HepG2 (cell line): ENCODE data around the gene MRPL58. TPM values are rescaled to one million over a fixed set of nuclear protein-coding genes. Genes with fewer than 3 reads are reported as not detected.

Experiments
- ARHGAP35 ChIP-seq: sonication (generic); formaldehyde crosslinking; IDR thresholded peaks from 2 replicates; pipeline ENCODE4 v1.9.0; 2022; ENCODE audit warnings: mild to moderate bottlenecking, inconsistent platforms, moderate library complexity, missing genetic modification reagents, borderline replicate concordance
- ATAD3A ChIP-seq: sonication (generic); formaldehyde crosslinking; IDR thresholded peaks from 2 replicates; pipeline ENCODE4 v1.4.0; 2020; ENCODE audit warnings: missing genetic modification reagents
- EP300 ChIP-seq, 3 experiments: sonication (generic) in 1 of 3; formaldehyde crosslinking in 1 of 3; IDR thresholded peaks; 2 replicates each; pipeline versions ENCODE4 v1.5.1 to v1.6.1; 2011 to 2020; ENCODE audit warnings: low read depth in 2 of 3, low read length in 2 of 3, borderline replicate concordance in 1 of 3, improper control_type of control experiment in 1 of 3, mild to moderate bottlenecking in 1 of 3, missing genetic modification reagents in 1 of 3, moderate library complexity in 1 of 3
- HNRNPUL1 ChIP-seq: fragments of 200-400 bp; formaldehyde crosslinking; IDR thresholded peaks from 2 replicates; pipeline ENCODE4 v1.6.1; 2017; ENCODE audit warnings: low read depth, mild to moderate bottlenecking, low read length, moderate library complexity
- JUND ChIP-seq: sonication (generic); formaldehyde crosslinking; IDR thresholded peaks from 2 replicates; pipeline ENCODE4 v1.8.0; 2022; ENCODE audit warnings: mild to moderate bottlenecking, missing genetic modification reagents
- KMT2A ChIP-seq: sonication (generic); formaldehyde crosslinking; IDR thresholded peaks from 2 replicates; pipeline ENCODE4 v1.4.0; 2020; ENCODE audit warnings: missing genetic modification reagents
- MAZ ChIP-seq, 2 experiments: sonication (generic) in 1 of 2; formaldehyde crosslinking in 1 of 2; IDR thresholded peaks; 2 replicates each; pipeline versions ENCODE4 v1.5.0 to v1.6.1; 2012 to 2020; ENCODE audit warnings: low read depth in 2 of 2, mild to moderate bottlenecking in 2 of 2, borderline replicate concordance in 1 of 2, improper control_type of control experiment in 1 of 2, low read length in 1 of 2, missing genetic modification reagents in 1 of 2, moderate library complexity in 1 of 2
- NR3C1 ChIP-seq: sonication (generic); formaldehyde crosslinking; IDR thresholded peaks from 2 replicates; pipeline ENCODE4 v1.4.0; 2020; ENCODE audit warnings: missing genetic modification reagents
- SATB2 ChIP-seq: sonication (generic); formaldehyde crosslinking; IDR thresholded peaks from 2 replicates; pipeline ENCODE4 v1.5.0; 2020; ENCODE audit warnings: missing genetic modification reagents
- ZBTB42 ChIP-seq: sonication (generic); formaldehyde crosslinking; IDR thresholded peaks from 2 replicates; pipeline ENCODE4 v1.5.0; 2020; ENCODE audit warnings: mild to moderate bottlenecking, missing genetic modification reagents
- ZNF142 ChIP-seq: sonication (generic); formaldehyde crosslinking; IDR thresholded peaks from 2 replicates; pipeline ENCODE4 v1.4.0; 2020; ENCODE audit warnings: missing genetic modification reagents
- ZNF407 ChIP-seq: sonication (generic); formaldehyde crosslinking; IDR thresholded peaks from one replicate; pipeline ENCODE4 v1.5.1; 2020; ENCODE audit warnings: mild to moderate bottlenecking, missing genetic modification reagents; ENCODE audit errors: not compliant biosample characterization
- ZUFSP ChIP-seq: sonication (generic); formaldehyde crosslinking; IDR thresholded peaks from 2 replicates; pipeline ENCODE4 v1.9.0; 2021; ENCODE audit warnings: missing genetic modification reagents, mild to moderate bottlenecking, borderline replicate concordance
- polyA plus RNA-seq, 8 experiments: library from polyadenylated mRNA; depleted of rRNA in 3 of 8; stranded (reverse) in 7 of 8; unstranded in 1 of 8; fragments of >200 nt; fragmentation: Illumina TruSeq in 4 of 8; extraction: Trizol in 4 of 8; gene quantifications; 2 replicates each; pipeline versions ENCODE4 v1.2.1 to v1.2.3, GENCODE V29; 2011 to 2016; ENCODE audit warnings: low read depth in 4 of 8, missing spikeins in 1 of 8, mixed read lengths in 1 of 8; ENCODE audit not compliant: insufficient read depth in 1 of 8
- total RNA-seq, 5 experiments: library from RNA; depleted of rRNA; stranded (reverse); fragments of >200 nt; fragmentation: Illumina TruSeq; extraction: Trizol; gene quantifications; 2 replicates each; pipeline ENCODE4 v1.2.3, GENCODE V29; 2016; ENCODE audit warnings: low read depth in 1 of 5

The MRPL58 gene
- total and polyA plus RNA-seq, 2 of the 13 experiments (the other 11 are each of a cell fraction or from before 2014, with no cell fraction given): 44.9 to 68.9 TPM

DNA sequence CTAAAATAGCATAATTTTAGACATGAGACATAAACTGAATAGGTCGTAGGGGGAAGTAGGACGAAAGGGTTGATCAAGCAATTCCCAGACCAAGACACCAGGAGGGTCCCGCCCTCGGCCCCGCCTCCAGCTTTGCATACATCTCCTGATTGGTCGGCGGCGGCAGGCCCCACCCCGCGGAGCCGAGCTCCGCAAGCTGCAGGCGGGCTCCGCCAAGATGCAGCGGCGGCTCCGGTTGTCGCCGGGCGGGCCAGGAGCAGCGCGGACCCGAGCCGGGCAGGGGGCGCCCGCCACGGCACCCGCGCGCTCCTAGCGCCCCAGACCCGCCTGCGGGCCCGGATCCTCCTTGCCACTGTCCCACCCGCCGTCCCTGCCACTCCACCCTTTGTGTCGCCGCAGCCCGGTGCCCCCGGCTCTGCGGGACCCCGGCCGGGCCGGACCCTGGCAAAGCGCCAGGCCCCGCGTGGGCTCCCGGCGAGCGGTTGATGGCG lies 25.0 kb upstream of the MRPL58 start, which contains the start of gene CDR2L (continued):
- TF ChIP-seq ZUFSP (CRISPR knock-in tag) (no peak), ARHGAP35 (CRISPR knock-in tag) (no peak), MAZ (IDR thresholded peaks at IDR 0.05; ENCODE audit: borderline replicate concordance, low read depth, low read length) (no peak), MAZ (CRISPR knock-in tag; IDR thresholded peaks at IDR 0.05; ENCODE audit: low read depth) (no peak), EP300 (IDR thresholded peaks at IDR 0.05; ENCODE audit: low read depth in 2 of 2, low read length in 2 of 2) (no peak), EP300 (CRISPR knock-in tag; IDR thresholded peaks at IDR 0.05; ENCODE audit: borderline replicate concordance) (no peak), NR3C1 (CRISPR knock-in tag) (no peak), HNRNPUL1 (no peak), JUND (CRISPR knock-in tag) (no peak), KMT2A (CRISPR knock-in tag) (no peak), ATAD3A (CRISPR knock-in tag) (no peak), ZBTB42 (CRISPR knock-in tag) (no peak), ZNF407 (CRISPR knock-in tag) (no peak), SATB2 (CRISPR knock-in tag) (no peak), ZNF142 (no peak)
